GM18870 (cell line): ENCODE measurements around the gene GABARAP.

Experiments used
- ATAC-seq: cut with Tn5 transposase; IDR thresholded peaks from one replicate; pipeline ENCODE4 v1.9.1; 2021; ENCODE audit warnings: moderate library complexity; ENCODE audit not compliant: unreplicated experiment

GABARAP gene

DNA sequence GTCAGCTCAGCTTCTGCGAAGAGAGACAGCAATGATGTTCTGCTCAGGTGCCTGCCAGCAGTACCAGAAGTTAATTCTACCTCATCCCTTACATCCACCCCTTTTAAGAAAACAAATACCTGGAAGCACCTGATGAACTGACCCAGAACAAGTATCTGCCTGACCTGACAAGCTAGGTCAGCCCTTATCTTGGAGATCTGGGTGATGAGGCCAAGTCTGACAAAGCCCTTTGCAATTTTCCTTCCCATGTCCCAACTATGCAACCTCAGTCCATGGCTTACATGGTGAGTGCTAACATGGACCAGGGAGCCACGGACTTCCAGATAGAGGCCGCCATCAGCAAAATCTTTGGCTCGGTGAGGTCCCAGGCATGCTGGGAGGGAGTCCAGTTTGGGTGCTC, 18.9 kb downstream of the GABARAP start:
- no peak for ATAC-seq

- ATAC-seq, result no peak
These were observed 19.3 kb downstream of the GABARAP start for GRCh38 chr17:7222972-7223292.

GRCh38 chr17:7222093-7222971, 19.9 kb downstream of the GABARAP start:
- no peak for ATAC-seq

DNA sequence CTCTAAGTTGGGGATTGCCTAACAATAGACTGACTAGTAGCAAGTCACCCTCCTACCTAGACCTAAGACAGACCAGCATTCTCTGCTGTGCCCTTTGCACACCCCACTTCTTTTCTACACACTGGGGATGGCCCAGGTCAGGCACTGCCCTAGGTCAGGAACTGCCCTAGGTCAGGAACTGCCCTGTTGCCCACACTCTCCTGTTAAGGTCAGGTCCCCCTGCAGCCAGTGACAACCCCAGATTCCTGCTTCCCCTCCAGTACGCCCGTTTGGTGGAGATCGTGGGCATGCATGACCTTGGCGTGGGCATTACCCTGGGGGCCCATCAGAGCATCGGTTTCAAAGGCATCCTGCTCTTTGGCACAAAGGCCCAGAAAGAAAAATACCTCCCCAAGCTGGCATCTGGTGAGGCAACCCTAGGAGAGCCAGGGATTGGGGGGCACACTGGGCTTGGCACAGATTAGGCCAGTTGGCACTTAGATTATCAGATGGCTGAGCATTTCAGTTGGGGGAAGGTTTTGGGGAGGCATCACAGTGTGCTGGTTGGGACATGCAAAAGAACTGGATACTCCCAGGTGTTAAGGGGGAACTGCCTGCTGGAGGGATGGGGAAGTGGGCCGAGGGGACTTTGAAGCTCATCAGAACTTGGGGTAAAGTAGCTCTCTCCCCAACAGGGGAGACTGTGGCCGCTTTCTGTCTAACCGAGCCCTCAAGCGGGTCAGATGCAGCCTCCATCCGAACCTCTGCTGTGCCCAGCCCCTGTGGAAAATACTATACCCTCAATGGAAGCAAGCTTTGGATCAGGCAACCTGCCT, 20.8 kb downstream of the GABARAP start:
- no peak for ATAC-seq

DNA sequence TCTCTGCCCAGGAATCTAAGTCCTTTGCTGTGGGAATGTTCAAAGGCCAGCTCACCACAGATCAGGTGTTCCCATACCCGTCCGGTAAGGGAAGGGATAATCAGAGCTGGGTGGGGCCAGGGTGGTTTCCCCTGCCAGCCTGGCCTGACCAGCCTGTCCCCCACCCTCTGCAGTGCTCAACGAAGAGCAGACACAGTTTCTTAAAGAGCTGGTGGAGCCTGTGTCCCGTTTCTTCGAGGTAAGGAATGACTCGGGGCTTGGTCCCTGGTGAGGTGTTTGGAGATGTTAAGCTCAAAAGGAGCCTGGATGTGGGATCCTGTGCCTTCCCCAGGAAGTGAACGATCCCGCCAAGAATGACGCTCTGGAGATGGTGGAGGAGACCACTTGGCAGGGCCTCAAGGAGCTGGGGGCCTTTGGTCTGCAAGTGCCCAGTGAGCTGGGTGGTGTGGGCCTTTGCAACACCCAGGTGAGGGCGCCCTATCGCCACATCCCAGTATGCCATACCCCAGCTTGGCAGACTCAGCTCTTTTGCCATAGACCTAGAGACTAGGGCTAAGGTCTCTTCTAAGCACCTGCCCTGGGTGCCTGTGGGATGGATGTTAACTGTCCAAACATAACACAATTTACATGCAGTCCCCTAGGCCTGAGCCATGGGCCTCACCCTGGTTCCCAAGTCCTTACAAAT, 21.5 kb downstream of the GABARAP start:
- ATAC-seq, result no peak

GRCh38 chr17:7219812-7220592, 22.2 kb downstream of the GABARAP start, which contains the start of the genes ACADVL and DLG4:
Gene ACADVL, plus strand, starts transcription at chr17:7219938. Its CDS starts 47 bp downstream, at chr17:7219985.
Gene DLG4, minus strand, starts transcription at chr17:7219836.
- peak; percentile 44 for ATAC-seq

GRCh38 chr17:7219229-7219811, 22.9 kb downstream of the GABARAP start:
- ATAC-seq, result peak; percentile 7

DNA sequence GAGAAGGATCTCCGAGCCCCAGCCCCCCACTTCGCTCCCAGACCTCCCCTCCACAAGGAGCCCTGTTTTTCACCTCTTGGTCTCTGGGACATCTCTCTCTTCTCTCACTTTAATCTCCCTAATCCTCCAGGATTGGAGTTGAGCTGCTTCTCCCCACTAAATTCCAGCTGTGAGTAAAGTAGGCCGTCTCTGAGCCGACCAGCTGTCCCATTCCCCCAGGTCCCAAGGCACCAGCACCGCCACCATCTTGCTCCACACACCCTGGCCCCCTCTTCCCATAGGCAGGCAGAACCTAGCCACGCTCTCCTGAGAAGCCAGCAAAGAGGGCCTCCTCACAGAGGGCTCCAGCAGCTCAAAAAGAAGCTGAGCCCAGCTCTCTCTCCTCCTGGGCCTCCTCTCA, 23.5 kb downstream of the GABARAP start:
- no peak for ATAC-seq

- ATAC-seq, result no peak
These were observed 24.1 kb downstream of the GABARAP start for GRCh38 chr17:7218166-7218565.

- no peak for ATAC-seq
These were observed 24.9 kb downstream of the GABARAP start for GRCh38 chr17:7217113-7217987.

GRCh38 chr17:7216242-7217112, 25.8 kb downstream of the GABARAP start:
- ATAC-seq, result no peak

DNA sequence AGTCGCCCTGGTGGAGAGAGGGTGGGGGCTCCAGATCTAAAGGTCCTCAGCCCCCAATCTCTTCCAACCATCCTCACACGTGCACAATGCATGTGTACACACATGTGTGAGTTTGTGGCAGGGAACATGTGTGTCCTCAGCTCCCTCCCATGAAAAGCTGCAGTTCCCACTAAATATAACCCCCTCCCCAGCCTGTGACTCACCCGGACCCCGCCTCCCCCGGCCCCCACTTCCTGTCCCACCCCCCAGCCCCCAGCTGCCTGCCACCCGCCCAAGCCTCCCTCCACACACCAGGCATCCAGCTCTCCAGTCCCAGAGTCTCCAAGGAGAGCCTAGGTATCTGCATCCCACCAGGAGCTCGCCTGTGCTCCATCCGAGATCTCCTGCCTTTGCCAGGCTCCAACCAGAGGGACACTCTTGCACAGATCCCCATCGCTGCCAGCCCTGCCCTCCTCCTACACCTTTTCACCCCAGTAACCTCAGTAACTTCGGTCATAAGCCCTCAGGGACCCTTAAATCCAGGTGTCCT, 26.5 kb downstream of the GABARAP start:
- no peak for ATAC-seq

GRCh38 chr17:7215136-7215638, 27.1 kb downstream of the GABARAP start:
- ATAC-seq, result no peak

DNA sequence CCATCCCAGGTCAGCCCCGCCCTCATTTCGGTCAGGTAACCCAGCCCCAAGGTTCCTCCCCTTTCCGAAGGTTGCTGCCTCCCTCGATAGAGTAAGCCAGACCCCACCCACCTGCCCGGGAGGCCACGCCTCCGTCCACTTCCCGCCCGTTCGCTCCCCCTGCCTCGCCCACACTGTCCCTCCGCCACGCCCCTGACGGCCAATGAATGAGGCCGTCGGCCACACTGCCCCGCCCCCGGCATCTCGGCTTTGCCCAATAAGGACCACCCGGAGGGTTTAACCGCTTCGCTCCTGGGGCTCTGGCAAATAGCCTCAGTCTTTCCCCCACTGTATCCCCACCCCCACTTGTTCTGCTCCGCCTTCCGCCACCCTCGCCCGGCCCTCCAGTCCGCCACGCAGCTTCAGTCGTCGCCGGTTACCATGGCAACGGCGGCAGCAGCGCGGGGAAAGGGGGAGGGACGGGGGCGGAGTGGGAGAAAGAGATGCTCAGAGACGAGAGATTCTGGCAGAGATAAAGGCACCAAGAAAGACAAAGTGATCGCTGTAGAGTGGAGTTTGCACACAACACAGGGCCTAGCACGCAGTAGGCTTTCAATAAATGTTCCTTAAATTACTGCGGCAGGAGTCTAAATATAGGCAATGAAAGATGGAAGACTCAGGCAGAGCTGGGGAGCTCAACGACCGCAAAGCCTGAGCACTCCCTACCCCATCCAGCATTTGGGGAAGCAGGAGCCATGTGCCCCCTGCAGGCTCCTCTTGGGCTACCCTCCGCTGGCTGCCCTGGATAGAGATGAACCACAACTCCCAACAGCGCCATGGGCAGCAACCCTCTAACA, 27.7 kb downstream of the GABARAP start:
- ATAC-seq, result peak; percentile 65

DNA sequence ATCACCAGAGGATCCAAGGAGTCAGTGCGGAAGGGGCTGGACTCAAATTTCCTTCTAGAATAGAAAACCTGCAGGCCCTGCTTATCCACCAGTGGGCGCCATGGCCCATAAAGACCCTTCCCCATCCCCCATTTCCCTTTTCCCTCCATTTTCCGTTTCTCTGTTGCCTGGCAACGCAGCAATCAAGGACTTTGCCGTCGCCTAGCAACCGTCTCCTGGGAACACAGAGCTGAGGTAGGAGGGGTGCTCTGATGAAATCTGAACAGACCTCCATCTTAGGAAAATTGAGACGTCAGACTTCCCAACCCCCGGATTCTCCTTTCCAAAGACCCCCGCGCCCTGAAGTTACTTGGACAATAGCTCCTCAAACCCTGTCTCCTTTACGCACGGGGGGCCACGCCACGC, 28.4 kb downstream of the GABARAP start:
- ATAC-seq, result peak; percentile 10

GRCh38 chr17:7211491-7212273, 30.6 kb downstream of the GABARAP start:
- ATAC-seq, result no peak
